22Rv1 (cell line): Measurements from ENCODE around the gene ANKIB1.

Experiments
- ZFX ChIP-seq: fragments of 450-650 bp; IDR thresholded peaks from 2 replicates; pipeline ENCODE4 v1.6.1; 2017; ENCODE audit warnings: antibody characterized with exemption, borderline replicate concordance
- TF ChIP-seq, protein P1 (sequence below): fragments of 450-650 bp; IDR thresholded peaks from 2 replicates; pipeline ENCODE4 v1.5.1; 2017; ENCODE audit warnings: mild to moderate bottlenecking

DNA sequence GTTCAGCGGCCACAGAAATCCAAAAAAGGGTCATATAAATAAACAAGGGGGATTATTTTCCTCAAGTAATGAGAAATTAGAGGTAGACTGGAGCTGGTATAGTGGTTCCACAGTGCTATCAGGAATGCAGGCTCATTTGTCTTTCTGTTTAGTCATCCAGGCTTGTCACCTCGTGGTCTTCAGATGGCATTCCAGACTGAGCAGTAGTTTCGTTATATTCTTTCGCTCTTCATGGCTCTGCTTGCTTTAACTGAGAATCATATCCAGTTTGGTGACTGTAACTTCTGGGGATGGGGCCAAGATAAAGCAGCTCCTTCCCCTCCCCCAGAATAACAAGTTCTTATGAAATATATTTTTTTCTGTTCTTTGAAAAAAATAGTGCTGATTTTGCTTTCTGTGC is 9.5 kb downstream of the ANKIB1 start:
- TF ChIP-seq, protein P1, sequence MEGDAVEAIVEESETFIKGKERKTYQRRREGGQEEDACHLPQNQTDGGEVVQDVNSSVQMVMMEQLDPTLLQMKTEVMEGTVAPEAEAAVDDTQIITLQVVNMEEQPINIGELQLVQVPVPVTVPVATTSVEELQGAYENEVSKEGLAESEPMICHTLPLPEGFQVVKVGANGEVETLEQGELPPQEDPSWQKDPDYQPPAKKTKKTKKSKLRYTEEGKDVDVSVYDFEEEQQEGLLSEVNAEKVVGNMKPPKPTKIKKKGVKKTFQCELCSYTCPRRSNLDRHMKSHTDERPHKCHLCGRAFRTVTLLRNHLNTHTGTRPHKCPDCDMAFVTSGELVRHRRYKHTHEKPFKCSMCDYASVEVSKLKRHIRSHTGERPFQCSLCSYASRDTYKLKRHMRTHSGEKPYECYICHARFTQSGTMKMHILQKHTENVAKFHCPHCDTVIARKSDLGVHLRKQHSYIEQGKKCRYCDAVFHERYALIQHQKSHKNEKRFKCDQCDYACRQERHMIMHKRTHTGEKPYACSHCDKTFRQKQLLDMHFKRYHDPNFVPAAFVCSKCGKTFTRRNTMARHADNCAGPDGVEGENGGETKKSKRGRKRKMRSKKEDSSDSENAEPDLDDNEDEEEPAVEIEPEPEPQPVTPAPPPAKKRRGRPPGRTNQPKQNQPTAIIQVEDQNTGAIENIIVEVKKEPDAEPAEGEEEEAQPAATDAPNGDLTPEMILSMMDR, result no peak
- no peak for TF ChIP-seq ZFX
